ENCODE results near the gene PTOV1.

PTOV1 gene

DNA sequence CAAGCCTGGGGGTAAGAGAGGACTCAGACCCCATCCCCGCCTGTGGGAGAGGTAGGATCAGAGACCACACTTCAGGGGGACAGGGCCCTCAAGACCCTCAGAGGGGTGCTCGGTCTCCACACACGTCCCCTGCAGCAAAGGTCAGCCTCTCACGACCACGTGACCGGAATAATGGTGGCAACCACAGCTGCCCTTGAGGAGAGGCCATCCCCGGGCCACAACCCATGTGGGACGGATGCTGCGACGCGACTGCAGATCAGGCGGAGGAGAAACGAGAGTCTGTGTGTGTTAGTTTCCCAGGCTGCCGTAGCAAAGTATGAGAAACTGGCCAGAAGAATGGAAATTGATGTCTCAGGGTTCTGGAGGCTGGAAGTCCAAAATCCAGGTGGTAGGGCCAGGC lies 23.9 kb upstream of the PTOV1 start:
- peaks cover 65% of the 10 kb centered on the region for H3K36me3 ChIP-seq (ENCODE audit: insufficient read depth, low read length)
- no peaks in the 10 kb centered on the region for H3K9me3 ChIP-seq (ENCODE audit: low read length)
- H2AFZ ChIP-seq (ENCODE audit: low read depth, low read length) = no peak overlapping the region
- H3K4me1 ChIP-seq (ENCODE audit: insufficient read depth, low read length) = no peaks in the 10 kb centered on the region
- H3K27me3 ChIP-seq (ENCODE audit: insufficient read depth, low read length) = no peaks in the 10 kb centered on the region
- no peak overlapping the region for H3K4me3 ChIP-seq (ENCODE audit: low read length)

DNA sequence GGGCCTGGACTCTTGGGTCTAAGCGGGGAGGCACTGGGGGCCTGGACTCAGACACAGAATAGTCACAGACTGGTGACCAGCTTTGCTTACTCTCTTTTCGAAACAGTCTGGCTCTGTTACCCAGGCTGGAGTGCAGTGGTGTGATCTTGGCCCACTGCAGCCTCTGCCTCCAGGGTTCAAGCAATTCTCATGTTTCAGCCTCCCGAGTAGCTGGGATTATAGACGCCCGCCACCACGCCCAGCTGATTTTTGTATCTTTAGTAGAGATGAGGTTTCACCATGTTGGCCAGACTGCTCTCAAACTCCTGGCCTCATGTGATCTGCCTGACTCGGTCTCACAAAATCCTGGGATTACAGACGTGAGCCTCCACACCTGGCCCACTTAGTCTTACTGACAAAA lies 21.8 kb upstream of the PTOV1 start:
- Histone ChIP-seq H3K4me1 (ENCODE audit: insufficient read depth, low read length) (no peaks in the 10 kb centered on the region), H2AFZ (ENCODE audit: low read depth, low read length) (no peak overlapping the region), H3K9me3 (ENCODE audit: low read length) (no peaks in the 10 kb centered on the region), H3K27me3 (ENCODE audit: insufficient read depth, low read length) (no peaks in the 10 kb centered on the region), H3K36me3 (ENCODE audit: insufficient read depth, low read length) (peaks cover 69% of the 10 kb centered on the region), H3K4me3 (ENCODE audit: low read length) (no peak overlapping the region)

DNA sequence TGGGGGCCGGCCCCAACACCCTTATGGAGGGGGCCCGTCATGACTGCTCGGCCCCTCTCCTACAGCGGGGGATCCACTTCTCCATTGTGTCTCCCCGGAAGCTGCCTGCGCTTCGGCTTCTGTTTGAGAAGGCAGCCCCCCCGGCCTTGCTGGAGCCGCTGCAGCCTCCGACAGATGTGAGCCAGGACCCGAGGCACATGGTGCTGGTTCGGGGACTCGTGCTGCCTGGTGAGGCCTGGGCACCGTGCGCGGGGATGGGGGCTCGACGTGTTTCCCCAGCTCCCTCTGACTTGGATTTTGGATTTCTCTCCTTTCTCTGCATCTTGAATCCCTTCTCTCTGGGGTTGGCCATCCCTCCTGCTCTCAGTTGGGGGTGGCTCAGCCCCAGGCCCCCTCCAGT lies 21.2 kb upstream of the PTOV1 start:
- Histone ChIP-seq H3K27me3 (ENCODE audit: insufficient read depth, low read length) (no peaks in the 10 kb centered on the region), H3K4me1 (ENCODE audit: insufficient read depth, low read length) (no peaks in the 10 kb centered on the region), H3K9me3 (ENCODE audit: low read length) (no peaks in the 10 kb centered on the region), H3K4me3 (ENCODE audit: low read length) (no peak overlapping the region), H2AFZ (ENCODE audit: low read depth, low read length) (no peak overlapping the region), H3K36me3 (ENCODE audit: insufficient read depth, low read length) (peaks cover 72% of the 10 kb centered on the region)

DNA sequence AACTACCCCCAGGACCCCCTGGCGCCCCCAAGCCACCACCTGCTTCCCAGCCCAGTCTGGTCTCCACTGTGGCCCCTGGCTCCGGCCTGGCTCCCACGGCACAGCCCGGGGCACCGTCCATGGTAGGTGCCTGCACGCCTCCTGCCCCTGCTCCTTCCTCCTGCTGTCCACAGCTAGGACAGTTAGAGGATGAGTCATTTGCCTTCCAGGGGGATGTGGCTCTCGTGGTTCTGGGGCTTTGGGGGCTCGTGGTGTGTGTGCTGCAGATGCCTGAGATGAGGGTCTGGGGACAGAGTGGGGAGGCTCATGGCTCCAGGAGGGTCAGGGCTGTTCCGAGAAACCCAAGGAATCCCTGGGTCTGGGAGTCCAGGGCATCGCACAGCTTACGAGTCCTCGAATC lies 20.2 kb upstream of the PTOV1 start:
- Histone ChIP-seq H3K9me3 (ENCODE audit: low read length) (no peaks in the 10 kb centered on the region), H3K36me3 (ENCODE audit: insufficient read depth, low read length) (peaks cover 83% of the 10 kb centered on the region), H2AFZ (ENCODE audit: low read depth, low read length) (no peak overlapping the region), H3K4me1 (ENCODE audit: insufficient read depth, low read length) (no peaks in the 10 kb centered on the region), H3K27me3 (ENCODE audit: insufficient read depth, low read length) (no peaks in the 10 kb centered on the region), H3K4me3 (ENCODE audit: low read length) (no peak overlapping the region)

DNA sequence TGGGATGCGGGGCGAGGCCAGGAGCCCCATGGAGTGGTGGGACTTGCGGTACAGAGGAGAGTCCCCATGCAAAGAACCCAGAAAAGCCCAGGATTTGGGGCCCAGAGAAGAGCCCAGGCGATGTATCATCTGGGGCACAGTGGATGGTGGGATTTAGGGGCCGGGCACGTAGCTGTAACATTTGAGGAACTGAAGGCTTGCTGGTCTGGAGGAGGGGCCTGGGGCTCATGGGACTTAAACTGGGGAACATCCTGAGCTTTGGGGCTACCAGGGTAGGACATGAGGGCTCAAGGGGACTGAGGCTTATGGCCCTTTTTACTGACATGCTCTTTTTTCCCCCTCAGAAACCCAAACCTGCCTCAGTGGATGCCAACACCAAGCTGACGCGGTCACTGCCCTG lies 19.4 kb upstream of the PTOV1 start:
- Histone ChIP-seq H2AFZ (ENCODE audit: low read depth, low read length) (no peak overlapping the region), H3K27me3 (ENCODE audit: insufficient read depth, low read length) (no peaks in the 10 kb centered on the region), H3K9me3 (ENCODE audit: low read length) (no peaks in the 10 kb centered on the region), H3K4me3 (ENCODE audit: low read length) (no peak overlapping the region), H3K36me3 (ENCODE audit: insufficient read depth, low read length) (peaks cover 91% of the 10 kb centered on the region), H3K4me1 (ENCODE audit: insufficient read depth, low read length) (no peaks in the 10 kb centered on the region)

DNA sequence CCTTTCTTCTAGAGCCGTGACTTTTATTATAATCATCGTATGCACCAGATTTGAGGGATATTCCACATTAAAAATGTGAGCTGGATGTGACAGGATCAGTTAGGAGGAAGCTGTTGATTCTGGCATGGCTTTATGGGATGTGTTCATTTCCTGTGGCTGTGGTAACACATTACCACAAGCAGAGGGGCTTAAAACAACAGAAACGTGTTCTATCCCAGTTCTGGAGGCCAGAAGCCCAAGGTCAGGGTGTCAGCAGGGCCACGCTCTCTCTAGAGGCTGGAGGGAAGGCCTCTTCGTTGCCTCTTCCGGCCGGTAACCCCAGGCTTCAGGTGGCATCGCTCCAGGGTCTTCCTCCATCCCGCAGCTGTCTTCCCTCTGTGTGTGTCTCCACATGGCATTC lies 18.4 kb upstream of the PTOV1 start:
- no peaks in the 10 kb centered on the region for H3K27me3 ChIP-seq (ENCODE audit: insufficient read depth, low read length)
- H3K36me3 ChIP-seq (ENCODE audit: insufficient read depth, low read length) = peaks cover 91% of the 10 kb centered on the region
- no peaks in the 10 kb centered on the region for H3K4me1 ChIP-seq (ENCODE audit: insufficient read depth, low read length)
- H3K9me3 ChIP-seq (ENCODE audit: low read length) = peaks cover under 1% of the 10 kb centered on the region
- H3K4me3 ChIP-seq (ENCODE audit: low read length) = no peak overlapping the region
- no peak overlapping the region for H2AFZ ChIP-seq (ENCODE audit: low read depth, low read length)

DNA sequence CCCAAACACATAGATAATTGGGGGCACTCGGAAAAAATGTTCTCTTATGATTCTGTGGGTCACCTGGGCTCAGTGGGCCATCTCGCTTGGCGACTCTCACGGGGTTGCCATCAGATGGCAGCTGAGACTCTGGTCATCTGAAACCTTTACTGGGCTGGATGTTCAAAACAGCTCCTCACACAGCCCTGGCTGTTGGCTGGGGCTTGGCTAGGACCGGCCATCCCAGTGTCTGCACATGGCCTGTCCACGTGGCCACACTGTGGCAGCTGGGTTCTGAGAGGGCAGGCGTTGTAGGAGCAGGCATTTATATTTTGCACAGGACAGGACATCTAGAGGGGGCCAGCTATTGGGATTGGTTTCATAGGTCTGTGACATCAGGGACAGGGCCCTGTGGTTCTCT lies 17.4 kb upstream of the PTOV1 start:
- Histone ChIP-seq H3K36me3 (ENCODE audit: insufficient read depth, low read length) (peaks cover 95% of the 10 kb centered on the region), H3K9me3 (ENCODE audit: low read length) (peaks cover 2% of the 10 kb centered on the region), H3K4me3 (ENCODE audit: low read length) (no peak overlapping the region), H3K4me1 (ENCODE audit: insufficient read depth, low read length) (no peaks in the 10 kb centered on the region), H3K27me3 (ENCODE audit: insufficient read depth, low read length) (no peaks in the 10 kb centered on the region), H2AFZ (ENCODE audit: low read depth, low read length) (no peak overlapping the region)

DNA sequence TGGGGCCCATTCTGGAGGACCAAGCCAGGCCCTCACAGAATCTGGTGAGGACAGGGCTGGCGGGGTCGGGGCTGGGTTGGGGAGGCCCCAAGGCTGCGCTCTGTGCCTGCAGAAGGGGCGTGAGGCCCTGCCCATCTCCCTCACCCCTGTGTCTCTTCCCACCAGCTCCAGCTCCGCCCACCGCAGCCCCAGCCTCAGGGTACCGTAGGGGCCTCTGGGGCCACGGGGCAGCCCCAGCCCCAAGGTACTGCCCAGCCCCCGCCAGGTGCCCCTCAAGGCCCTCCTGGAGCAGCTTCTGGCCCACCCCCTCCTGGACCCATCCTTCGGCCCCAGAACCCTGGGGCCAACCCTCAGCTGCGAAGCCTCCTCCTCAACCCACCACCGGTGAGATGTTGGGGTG lies 15.4 kb upstream of the PTOV1 start:
- Histone ChIP-seq H3K4me3 (ENCODE audit: low read length) (no peak overlapping the region), H3K4me1 (ENCODE audit: insufficient read depth, low read length) (peaks cover 4% of the 10 kb centered on the region), H3K9me3 (ENCODE audit: low read length) (peaks cover 2% of the 10 kb centered on the region), H3K27me3 (ENCODE audit: insufficient read depth, low read length) (no peaks in the 10 kb centered on the region), H3K36me3 (ENCODE audit: insufficient read depth, low read length) (peaks cover 97% of the 10 kb centered on the region), H2AFZ (ENCODE audit: low read depth, low read length) (no peak overlapping the region)

DNA sequence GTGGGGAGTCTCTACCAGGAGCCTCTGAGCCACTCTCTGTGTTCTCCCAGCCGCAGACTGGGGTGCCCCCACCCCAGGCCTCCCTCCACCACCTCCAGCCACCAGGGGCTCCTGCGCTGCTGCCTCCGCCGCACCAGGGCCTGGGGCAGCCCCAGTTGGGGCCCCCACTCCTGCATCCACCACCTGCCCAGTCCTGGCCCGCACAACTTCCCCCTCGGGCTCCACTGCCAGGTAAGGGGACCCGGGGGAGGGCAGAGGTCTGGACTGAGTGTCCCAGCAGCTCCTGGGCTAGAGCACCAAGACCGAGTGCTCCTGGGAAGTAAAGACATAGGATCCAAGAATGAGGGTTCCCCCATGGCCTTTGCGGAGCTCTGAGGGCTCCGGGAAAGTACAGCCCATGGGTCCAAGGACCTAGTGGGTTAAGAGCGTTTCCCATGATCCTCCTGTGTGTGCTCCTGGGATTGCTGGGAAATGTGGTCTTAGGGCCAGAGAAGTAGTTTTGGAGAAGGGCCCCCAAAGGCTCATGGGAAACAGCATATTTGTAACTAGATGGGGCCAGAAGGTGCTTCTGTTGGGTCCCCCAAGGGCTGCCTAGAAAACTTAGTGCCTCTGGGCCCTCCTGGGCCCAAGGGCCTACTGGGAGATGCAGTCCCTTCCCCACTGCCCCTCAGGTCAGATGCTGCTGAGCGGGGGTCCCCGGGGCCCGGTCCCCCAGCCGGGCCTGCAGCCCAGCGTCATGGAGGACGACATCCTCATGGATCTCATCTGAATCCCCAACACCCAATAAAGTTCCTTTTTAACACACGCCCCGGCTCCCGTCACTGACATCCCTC lies 14.6 kb upstream of the PTOV1 start:
- Histone ChIP-seq H3K36me3 (ENCODE audit: insufficient read depth, low read length) (peaks cover 93% of the 10 kb centered on the region), H2AFZ (ENCODE audit: low read depth, low read length) (no peak overlapping the region), H3K9me3 (ENCODE audit: low read length) (peaks cover 2% of the 10 kb centered on the region), H3K4me3 (ENCODE audit: low read length) (no peak overlapping the region), H3K27me3 (ENCODE audit: insufficient read depth, low read length) (no peaks in the 10 kb centered on the region), H3K4me1 (ENCODE audit: insufficient read depth, low read length) (peaks cover 4% of the 10 kb centered on the region)

DNA sequence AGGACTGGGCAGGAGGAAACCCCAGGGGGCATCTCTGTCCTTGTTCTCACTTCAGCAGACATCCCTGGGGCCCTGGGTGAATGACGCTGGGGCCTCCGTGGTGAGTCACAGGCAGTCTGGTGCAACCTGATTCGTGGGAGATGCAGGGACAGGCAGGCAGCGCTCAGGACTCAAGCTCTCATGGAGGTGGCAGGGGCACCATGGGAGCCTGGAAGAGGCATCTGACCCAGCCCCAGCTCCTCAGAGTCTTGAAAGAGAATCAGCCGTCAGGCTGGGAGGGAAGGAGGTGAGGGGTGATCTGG lies 14.0 kb upstream of the PTOV1 start:
- peaks cover 4% of the 10 kb centered on the region for H3K4me1 ChIP-seq (ENCODE audit: insufficient read depth, low read length)
- H3K4me3 ChIP-seq (ENCODE audit: low read length) = no peak overlapping the region
- H2AFZ ChIP-seq (ENCODE audit: low read depth, low read length) = no peak overlapping the region
- H3K36me3 ChIP-seq (ENCODE audit: insufficient read depth, low read length) = peaks cover 88% of the 10 kb centered on the region
- H3K9me3 ChIP-seq (ENCODE audit: low read length) = peaks cover 2% of the 10 kb centered on the region
- H3K27me3 ChIP-seq (ENCODE audit: insufficient read depth, low read length) = no peaks in the 10 kb centered on the region

DNA sequence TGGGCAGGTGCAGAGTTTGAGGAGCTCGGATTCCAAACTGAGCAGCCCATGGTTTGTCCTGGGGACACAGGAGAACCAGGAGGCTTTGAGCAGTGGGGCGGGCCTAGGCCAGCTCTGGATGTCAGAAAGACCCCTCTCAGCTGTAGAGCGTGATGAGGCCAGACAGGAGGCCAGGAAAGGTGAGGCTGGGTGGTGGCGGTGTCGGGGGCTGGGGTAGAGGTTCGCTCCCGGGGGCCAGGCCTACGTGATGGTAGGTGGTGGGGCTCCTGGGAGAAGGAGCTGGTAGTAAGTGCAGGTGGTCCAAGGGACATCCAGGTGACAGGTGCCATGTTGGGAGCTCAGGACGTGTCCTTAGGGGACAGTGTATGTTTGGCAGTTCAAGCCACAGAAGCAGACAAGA lies 13.5 kb upstream of the PTOV1 start:
- H3K36me3 ChIP-seq (ENCODE audit: insufficient read depth, low read length) = peaks cover 83% of the 10 kb centered on the region
- no peak overlapping the region for H2AFZ ChIP-seq (ENCODE audit: low read depth, low read length)
- H3K9me3 ChIP-seq (ENCODE audit: low read length) = peaks cover 2% of the 10 kb centered on the region
- no peaks in the 10 kb centered on the region for H3K27me3 ChIP-seq (ENCODE audit: insufficient read depth, low read length)
- H3K4me1 ChIP-seq (ENCODE audit: insufficient read depth, low read length) = peaks cover 4% of the 10 kb centered on the region
- no peak overlapping the region for H3K4me3 ChIP-seq (ENCODE audit: low read length)

DNA sequence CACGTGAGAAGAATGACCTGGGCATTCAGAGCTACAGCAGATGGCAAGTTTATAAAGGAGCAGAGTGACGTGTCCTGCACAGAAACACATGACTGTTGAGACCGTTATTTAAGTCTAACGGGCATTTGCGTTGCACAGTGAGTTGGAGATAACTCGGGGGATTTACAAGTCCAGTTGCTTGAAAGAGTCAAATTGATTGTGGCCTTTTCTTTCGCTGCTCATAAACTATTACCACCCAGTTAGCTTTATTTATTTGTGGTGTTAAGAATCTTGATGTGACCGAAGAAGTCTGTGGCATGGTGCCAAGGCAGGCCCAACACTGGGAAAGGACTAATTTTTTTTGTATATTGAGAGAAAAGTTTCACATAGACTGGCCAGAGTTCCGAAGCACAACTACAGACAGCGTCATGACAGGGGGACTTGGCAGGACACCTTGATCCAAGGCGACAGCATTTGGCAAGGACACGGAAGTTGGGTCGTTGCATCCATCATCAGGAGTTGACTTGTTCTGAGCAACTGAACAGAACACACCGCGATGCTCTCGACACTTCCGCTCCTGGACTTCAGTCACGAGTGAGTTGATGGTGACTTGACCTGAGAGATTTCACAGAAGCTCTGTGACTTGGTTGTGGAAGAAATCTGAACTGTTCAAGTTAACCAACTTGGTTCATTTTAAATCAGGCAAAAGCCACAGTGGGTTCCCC lies 11.9 kb upstream of the PTOV1 start:
- no peak overlapping the region for H3K4me3 ChIP-seq (ENCODE audit: low read length)
- H3K4me1 ChIP-seq (ENCODE audit: insufficient read depth, low read length) = peaks cover 4% of the 10 kb centered on the region
- peaks cover 2% of the 10 kb centered on the region for H3K9me3 ChIP-seq (ENCODE audit: low read length)
- peaks cover 68% of the 10 kb centered on the region for H3K36me3 ChIP-seq (ENCODE audit: insufficient read depth, low read length)
- H3K27me3 ChIP-seq (ENCODE audit: insufficient read depth, low read length) = no peaks in the 10 kb centered on the region
- no peak overlapping the region for H2AFZ ChIP-seq (ENCODE audit: low read depth, low read length)

DNA sequence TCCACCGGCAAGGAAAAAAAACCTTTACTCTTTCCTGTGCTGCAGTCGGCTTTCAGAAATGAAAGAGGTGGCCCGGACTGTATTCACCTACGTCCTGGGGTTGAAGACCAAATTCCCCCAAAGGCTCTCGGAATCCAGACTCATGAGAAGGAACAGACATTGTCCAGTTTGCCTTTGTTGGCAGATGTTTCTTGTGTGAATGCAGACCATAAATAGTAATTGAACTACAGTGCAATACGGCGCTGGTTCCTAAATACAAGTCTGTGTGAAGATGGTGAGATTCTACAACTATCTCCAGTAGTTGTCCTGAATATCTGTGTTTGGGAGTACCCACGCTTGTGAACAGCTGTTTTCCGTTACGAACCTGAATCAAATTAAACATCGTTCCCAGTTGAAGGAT lies 11.2 kb upstream of the PTOV1 start:
- Histone ChIP-seq H3K36me3 (ENCODE audit: insufficient read depth, low read length) (peaks cover 61% of the 10 kb centered on the region), H3K4me3 (ENCODE audit: low read length) (no peak overlapping the region), H3K27me3 (ENCODE audit: insufficient read depth, low read length) (no peaks in the 10 kb centered on the region), H2AFZ (ENCODE audit: low read depth, low read length) (no peak overlapping the region), H3K4me1 (ENCODE audit: insufficient read depth, low read length) (peaks cover 4% of the 10 kb centered on the region), H3K9me3 (ENCODE audit: low read length) (peaks cover 2% of the 10 kb centered on the region)

DNA sequence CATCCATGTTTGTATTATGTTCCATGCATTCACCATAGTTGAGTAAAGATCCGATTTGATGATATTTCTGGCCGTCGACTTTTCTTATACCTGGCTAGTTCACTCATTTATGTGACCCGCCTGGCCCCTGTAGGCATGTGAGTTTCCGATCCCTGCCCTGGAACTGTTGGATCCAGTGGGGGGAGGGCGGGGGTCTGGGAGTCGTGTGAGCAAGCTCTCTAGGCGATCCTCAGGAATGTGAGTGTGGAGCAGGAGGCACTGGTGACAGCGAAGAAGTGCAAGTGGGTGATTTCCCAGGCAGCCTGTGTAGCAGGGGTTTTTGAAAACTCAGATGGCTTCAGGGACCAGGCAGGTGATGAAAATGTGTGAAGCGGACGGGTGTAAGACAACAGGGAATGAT lies 10.6 kb upstream of the PTOV1 start:
- H3K9me3 ChIP-seq (ENCODE audit: low read length) = peaks cover 2% of the 10 kb centered on the region
- H3K27me3 ChIP-seq (ENCODE audit: insufficient read depth, low read length) = no peaks in the 10 kb centered on the region
- H3K36me3 ChIP-seq (ENCODE audit: insufficient read depth, low read length) = peaks cover 55% of the 10 kb centered on the region
- H3K4me1 ChIP-seq (ENCODE audit: insufficient read depth, low read length) = peaks cover 4% of the 10 kb centered on the region
- no peak overlapping the region for H2AFZ ChIP-seq (ENCODE audit: low read depth, low read length)
- no peak overlapping the region for H3K4me3 ChIP-seq (ENCODE audit: low read length)

All from neuron (in vitro differentiated cells).